HUES64 (cell line): Measurements from ENCODE around the gene INO80B.
"Not testable (repeated sequence)": the region's sequence is repeated elsewhere in the genome, so short reads cannot be mapped to it uniquely, and the experiment has no call there.

ENCODE experiments used
- H3K27ac ChIP-seq: 2 replicates; pipeline ENCODE4 v1.7.0; 2013; ENCODE audit warnings: low read depth, low read length, inconsistent platforms
- H3K27me3 ChIP-seq: 2 replicates; pipeline ENCODE4 v1.6.1; 2013; ENCODE audit warnings: mild to moderate bottlenecking, low read length; ENCODE audit not compliant: insufficient read depth
- H3K36me3 ChIP-seq: 2 replicates; pipeline ENCODE4 v1.6.1; 2013; ENCODE audit warnings: mild to moderate bottlenecking, low read length; ENCODE audit not compliant: insufficient read depth
- H3K4me1 ChIP-seq: 2 replicates; pipeline ENCODE4 v1.6.1; 2013; ENCODE audit warnings: mild to moderate bottlenecking, low read length, moderate library complexity; ENCODE audit not compliant: insufficient read depth
- H3K4me3 ChIP-seq: 2 replicates; pipeline ENCODE4 v1.5.1; 2013; ENCODE audit warnings: mild to moderate bottlenecking, low read length, moderate library complexity
- H3K9ac ChIP-seq: 2 replicates; pipeline ENCODE4 v1.6.1; 2013; ENCODE audit warnings: mild to moderate bottlenecking, low read depth, low read length
- H3K9me3 ChIP-seq: 2 replicates; pipeline ENCODE4 v1.6.1; 2013; ENCODE audit warnings: low read depth, low read length; ENCODE audit not compliant: insufficient read depth
- WGBS: fragments of 150-250, 120-280 bp; methylation state at CpG from one replicate; pipeline ENCODE4 v1.1.7; 2013; ENCODE audit warnings: missing lambda C conversion rate; 5-methylcytosine and 5-hydroxymethylcytosine counted together

INO80B gene

DNA sequence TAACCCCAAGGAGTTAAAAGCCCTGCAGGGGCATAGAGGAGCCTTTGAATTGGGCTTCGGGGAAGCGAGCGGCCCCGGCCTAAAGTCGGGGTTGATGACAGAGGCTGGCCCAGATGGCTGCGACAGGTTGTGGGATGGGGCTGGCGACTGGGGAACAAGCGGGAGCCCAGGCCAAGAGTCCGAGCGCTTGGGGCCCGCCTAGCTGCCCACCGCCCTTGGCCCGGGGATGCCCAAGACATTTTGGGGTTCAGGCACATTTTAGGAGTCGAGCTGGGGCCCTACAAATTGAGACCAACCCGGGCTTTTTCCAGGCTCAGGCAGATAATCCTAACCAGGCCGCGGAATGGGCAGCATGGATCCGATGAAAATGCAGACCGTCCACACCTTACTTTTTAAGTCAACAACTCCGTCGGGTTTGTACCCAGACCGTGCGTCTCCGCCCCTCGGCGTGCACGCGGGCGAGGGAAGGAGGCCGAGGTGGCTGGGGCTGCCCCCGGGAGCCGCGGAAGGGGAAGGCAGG is 13.7 kb upstream of the INO80B start:
- peaks cover 4% of the 10 kb centered on the region; the same call in 1 of the 2 replicates for H3K27me3 ChIP-seq
- H3K4me3 ChIP-seq, result peak overlapping the region; percentile 72
- peaks cover 6% of the 10 kb centered on the region; the same call in 1 of the 2 replicates for H3K36me3 ChIP-seq
- peak overlapping the region; percentile 87 for H3K9ac ChIP-seq
- H3K4me1 ChIP-seq, result peaks cover 32% of the 10 kb centered on the region
- WGBS, result under 1% methylated on average over 33 of the region's 33 CpGs
- H3K9me3 ChIP-seq, result no peaks in the 10 kb centered on the region
- peak overlapping the region; percentile 99 for H3K27ac ChIP-seq

DNA sequence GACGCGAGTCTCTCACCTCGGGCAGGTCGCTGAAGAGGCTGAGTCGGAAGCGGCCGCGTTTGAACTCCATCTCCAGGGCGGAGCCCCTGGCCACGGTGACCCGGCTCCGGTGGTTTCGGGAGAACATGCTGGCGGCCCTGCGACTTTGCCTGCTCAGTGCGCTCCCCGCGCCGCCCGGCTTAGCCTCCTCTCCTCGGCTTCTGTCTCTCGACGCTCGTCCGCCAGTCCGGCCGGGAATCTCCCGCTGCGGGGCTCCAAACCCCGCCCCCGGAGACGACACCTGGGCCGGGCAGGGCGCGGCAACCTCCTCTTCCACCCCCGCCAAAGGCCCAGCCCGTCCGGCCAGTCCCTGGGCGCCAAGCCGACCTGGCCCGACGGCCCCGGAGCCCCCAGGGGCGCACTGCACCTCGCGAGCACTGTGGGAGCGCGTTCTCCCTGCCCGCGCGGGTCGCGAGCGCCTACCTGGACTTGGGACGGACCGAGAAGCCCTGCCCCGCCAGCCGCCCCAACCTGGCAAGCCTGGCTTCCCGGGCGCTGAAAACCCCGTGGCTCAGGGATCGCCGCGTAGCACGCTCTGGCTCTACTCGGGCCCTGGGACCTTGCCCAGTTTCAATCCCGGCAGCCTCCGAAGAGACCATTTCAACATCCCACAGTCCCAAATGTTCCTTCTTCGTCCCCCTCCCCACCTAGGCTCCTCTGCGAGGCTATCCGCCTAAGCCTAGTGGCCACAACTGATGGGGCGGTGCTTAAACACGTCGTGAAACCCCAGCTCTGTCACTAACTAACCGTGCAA is 13.0 kb upstream of the INO80B start, which contains the start of gene RTKN:
Gene RTKN (minus strand): TSS at position 248 of the 793 bp plus-strand sequence. CDS start 121 bp downstream, at position 127.
- Histone ChIP-seq H3K9me3 (no peaks in the 10 kb centered on the region), H3K4me1 (peaks cover 29% of the 10 kb centered on the region), H3K27me3 (peaks cover 4% of the 10 kb centered on the region; the same call in 1 of the 2 replicates), H3K9ac (peak within 1 kb of the TSS; percentile 87), H3K4me3 (peak within 1 kb of the TSS; percentile 72), H3K36me3 (peaks cover 6% of the 10 kb centered on the region; the same call in 1 of the 2 replicates), H3K27ac (peak within 1 kb of the TSS; percentile 99)
- under 1% methylated on average over 75 of the region's 75 CpGs for whole genome bisulfite sequencing

DNA sequence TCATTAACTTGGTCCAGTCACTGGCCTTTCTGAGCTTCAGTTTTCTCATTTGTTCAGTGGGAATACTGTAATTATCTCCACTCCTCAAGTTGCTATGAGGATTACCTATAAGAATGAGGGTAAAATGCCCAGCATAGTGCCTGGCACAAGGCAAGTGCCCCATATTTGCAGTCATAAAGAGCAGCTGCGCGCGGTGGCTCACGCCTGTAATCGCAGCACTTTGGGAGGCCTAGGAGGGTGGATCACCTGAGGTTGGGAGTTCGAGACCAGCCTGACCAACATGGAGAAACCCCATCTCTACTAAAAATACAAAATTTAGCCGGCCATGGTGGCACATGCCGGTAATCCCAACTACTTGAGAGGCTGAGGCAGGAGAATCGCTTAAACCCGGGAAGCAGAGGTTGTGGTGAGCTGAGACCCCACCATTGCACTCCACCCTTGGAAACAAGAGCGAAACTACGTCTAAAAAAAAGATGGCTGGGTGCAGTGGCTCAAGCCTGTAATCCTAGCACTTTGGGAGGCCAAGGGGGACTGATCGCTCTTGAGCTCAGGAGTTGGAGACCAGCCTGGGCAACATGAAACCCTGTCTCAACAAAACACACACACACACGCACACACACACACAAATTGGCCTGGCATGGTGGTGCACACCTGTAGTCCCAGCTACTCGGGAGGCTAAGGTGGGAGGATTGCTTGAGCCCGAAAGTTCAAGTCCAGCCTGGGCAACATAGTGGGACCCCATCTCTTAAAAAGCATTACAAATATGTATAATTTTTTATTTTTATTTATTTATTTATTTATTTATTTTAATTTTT is 12.2 kb upstream of the INO80B start:
- Histone ChIP-seq H3K27ac (peak overlapping the region; percentile 99; the same call in 1 of the 2 replicates), H3K9ac (peak overlapping the region; percentile 87; the same call in 1 of the 2 replicates), H3K4me1 (peaks cover 21% of the 10 kb centered on the region), H3K4me3 (peak overlapping the region; percentile 72)
- H3K36me3 ChIP-seq, H3K27me3 ChIP-seq, H3K9me3 ChIP-seq: not testable (repeated sequence)
- WGBS, result 80% methylated on average over 16 of the region's 16 CpGs

DNA sequence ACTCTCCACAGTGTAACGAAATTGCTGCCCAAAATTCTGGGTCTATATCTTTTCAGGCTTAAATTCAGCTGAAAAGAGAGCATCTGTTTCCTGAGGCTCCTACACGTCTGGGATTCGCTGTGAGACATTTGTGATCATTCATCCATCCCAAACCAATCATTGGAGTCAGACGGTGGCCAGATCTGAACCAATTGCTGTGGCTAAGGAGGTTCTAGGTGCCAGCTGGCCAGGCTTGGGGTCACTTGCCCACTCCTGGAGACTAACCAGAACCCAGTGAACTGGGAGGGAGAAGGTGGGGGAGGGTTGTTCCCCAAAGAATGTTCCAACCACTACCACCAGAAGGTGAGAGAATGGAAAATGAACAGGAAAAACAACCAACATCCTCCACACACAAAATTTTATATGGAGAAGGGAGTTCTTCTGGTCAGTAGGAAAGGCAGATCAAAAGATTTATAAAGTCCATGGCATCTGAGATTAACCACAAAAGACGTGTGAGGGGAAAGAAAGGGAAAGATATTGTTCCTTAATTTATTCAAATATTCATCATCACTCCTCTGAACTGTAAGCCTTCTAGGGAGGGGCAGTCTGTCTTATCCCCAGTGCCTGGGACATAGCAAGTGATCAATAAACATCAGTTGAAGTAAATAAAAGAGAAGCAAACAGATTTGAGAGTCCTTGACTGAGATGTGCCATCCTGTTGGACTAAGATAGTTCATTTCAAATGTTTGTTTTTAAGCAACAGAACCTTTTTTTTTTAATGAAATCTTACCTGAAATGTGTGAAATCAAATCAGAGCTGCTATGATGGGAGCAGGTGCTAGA is 10.2 kb upstream of the INO80B start:
- 0 out of 2 replicates have a peak, but pooled peaks cover under 1% of the 10 kb centered on the region for H3K4me1 ChIP-seq
- H3K9me3 ChIP-seq, result no peaks in the 10 kb centered on the region
- no peaks in the 10 kb centered on the region for H3K36me3 ChIP-seq
- WGBS, result 82% methylated on average over 4 of the region's 5 CpGs
- H3K27ac ChIP-seq, result no peak overlapping the region
- H3K27me3 ChIP-seq, result peaks cover 4% of the 10 kb centered on the region; the same call in 1 of the 2 replicates
- no peak overlapping the region for H3K4me3 ChIP-seq
- no peak overlapping the region for H3K9ac ChIP-seq

DNA sequence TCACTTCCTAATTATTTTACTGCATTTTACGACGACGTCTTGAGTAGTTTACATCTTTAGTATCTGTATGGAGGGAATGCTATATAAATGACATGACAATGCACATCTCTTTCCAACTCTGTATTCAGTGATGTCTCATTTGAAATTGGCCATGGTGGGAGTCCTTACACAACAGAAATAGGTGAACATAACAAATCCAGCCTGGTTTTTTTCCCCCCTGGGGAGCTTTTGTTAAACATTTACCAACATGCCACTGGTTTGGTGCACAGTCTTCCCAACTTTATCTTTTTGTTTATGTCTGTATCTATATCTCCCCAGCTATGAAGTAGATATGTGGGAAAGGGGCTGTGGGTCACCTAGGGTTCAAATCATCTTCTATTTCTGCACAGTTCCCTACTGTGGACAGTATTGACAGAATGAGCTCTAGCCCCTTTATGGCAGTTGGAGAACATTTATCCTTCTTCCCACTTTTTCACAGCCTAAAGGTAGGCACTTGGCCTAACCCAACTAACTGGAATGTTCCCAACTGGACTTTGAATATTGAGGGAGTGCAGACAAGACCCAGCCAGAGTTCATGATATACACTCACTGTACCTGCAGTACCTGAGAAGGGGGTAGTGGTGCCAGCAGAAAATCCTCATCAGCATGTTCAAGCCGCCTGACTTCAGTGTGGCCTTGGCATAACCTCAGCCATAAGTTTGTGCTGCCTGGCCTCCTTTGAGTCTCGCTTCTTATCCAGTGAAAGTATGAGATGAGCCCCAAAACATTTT is 7.5 kb upstream of the INO80B start:
- no peaks in the 10 kb centered on the region for H3K9me3 ChIP-seq
- no peaks in the 10 kb centered on the region for H3K36me3 ChIP-seq
- no peak overlapping the region for H3K9ac ChIP-seq
- no peaks in the 10 kb centered on the region for H3K4me1 ChIP-seq
- 96% methylated on average over 2 of the region's 5 CpGs for WGBS
- H3K4me3 ChIP-seq, result no peak overlapping the region
- peaks cover 4% of the 10 kb centered on the region; the same call in 1 of the 2 replicates for H3K27me3 ChIP-seq
- H3K27ac ChIP-seq, result no peak overlapping the region

DNA sequence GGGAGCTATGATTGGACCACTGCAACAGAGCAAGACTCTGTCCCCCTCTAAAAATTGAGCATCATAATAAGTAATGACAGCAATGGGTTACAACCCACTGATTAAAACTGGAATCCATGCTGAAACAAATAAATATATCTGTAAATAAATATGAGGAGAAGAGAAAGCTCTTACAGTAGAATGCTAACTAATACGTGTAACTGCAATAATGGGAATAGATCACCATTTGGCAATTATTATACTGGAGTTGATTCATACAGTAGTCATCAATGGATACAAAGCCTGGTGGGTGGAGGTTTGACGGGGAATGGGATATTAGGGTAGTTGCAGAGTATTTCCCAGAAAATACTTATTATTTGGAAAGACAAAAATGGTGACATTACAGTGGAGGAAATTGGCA is 6.1 kb upstream of the INO80B start:
- H3K9me3 ChIP-seq, result no peaks in the 10 kb centered on the region
- 98% methylated on average over 2 of the region's 2 CpGs for WGBS
- H3K36me3 ChIP-seq, result no peaks in the 10 kb centered on the region
- H3K27ac ChIP-seq, result no peak overlapping the region
- no peak overlapping the region for H3K4me3 ChIP-seq
- H3K4me1 ChIP-seq, result no peaks in the 10 kb centered on the region
- H3K27me3 ChIP-seq, result peaks cover 4% of the 10 kb centered on the region; the same call in 1 of the 2 replicates
- no peak overlapping the region for H3K9ac ChIP-seq

DNA sequence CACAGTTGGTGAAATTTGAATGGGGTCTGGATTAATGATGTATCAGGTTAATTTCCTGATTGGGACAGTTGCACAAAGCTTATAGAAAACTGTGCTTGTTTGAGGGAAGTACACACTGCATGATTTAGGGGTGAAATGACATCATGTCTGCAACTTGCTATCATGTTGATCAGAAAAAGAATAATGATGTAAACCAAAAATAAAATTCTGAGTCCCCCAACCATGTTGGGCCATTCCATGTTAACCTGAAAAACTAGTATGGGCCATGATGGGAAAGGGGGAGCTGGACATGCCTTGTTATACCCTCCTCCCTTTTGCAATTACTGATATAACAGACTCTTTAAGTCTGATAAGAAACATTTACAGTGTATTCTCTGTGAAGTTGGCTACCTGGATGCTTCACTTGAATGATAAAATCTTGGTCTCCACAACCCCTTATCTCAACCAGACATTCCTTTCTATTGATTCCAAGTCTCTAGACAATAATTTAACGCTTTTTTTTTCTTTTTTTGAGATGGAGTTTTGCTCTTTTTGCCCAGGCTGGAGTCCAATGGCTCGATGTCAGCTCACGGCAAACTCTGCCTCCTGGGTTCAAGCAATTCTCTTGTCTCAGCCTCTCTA is 4.2 kb upstream of the INO80B start:
- Histone ChIP-seq H3K9ac (no peak overlapping the region), H3K4me3 (no peak overlapping the region), H3K36me3 (no peaks in the 10 kb centered on the region), H3K27ac (no peak overlapping the region), H3K27me3 (no peaks in the 10 kb centered on the region), H3K9me3 (no peaks in the 10 kb centered on the region), H3K4me1 (no peaks in the 10 kb centered on the region)
- WGBS, result 100% methylated on average over 3 of the region's 3 CpGs

DNA sequence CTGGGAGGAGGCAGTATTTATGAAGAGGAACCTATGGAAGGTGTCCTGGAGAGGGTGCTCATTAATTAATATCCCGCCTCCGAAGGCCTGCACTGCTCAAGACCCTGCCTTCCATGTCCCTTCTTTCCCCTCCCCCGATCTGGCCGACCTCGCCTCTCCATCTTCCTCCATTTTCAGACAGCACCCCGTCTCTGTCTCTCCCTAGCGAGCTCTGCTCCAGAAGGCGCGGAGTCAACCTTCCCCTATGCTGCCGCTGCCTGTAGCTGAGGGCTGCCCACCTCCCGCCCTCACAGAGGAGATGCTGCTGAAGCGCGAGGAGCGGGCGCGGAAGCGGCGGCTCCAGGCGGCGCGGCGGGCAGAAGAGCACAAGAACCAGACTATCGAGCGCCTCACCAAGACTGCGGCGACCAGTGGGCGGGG is 2.3 kb downstream of the INO80B start:
- Histone ChIP-seq H3K9me3 (no peaks in the 10 kb centered on the region), H3K9ac (peak overlapping the region; percentile 76), H3K27ac (peak overlapping the region; percentile 93; the same call in 1 of the 2 replicates), H3K27me3 (no peaks in the 10 kb centered on the region), H3K4me3 (peak overlapping the region; percentile 75), H3K36me3 (0 out of 2 replicates have a peak, but pooled peaks cover 12% of the 10 kb centered on the region), H3K4me1 (peaks cover 8% of the 10 kb centered on the region)
- WGBS, result 1% methylated on average over 27 of the region's 27 CpGs

DNA sequence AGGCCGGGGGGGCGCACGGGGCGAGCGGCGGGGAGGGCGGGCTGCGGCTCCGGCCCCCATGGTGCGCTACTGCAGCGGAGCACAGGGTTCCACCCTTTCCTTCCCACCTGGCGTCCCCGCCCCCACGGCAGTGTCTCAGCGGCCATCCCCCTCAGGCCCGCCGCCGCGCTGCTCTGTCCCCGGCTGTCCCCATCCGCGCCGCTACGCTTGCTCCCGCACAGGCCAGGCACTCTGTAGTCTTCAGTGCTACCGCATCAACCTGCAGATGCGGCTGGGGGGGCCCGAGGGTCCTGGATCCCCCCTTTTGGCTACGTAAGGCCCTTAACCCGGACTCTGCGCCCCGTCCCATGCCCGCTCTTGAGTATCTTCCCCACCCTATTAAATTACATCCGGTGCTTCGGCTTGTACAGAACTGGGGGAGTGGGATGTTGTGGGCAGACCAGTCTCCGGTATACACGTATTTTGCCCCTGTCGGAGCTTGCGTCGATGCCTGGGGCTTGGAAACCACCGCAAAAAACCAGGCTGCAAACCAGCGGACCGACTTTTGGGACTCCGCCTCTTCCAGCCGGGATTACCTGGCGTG is 2.8 kb downstream of the INO80B start:
- Histone ChIP-seq H3K9me3 (no peaks in the 10 kb centered on the region), H3K27ac (peak overlapping the region; percentile 93), H3K27me3 (no peaks in the 10 kb centered on the region), H3K9ac (peak overlapping the region; percentile 81), H3K4me1 (peaks cover 8% of the 10 kb centered on the region), H3K36me3 (peaks cover 16% of the 10 kb centered on the region), H3K4me3 (peak overlapping the region; percentile 75)
- WGBS, result under 1% methylated on average over 46 of the region's 46 CpGs
